NCI-H69 (cell line): ENCODE data around the gene ACTRT2.

ENCODE experiments used
- DNase-seq: peaks from one replicate; lab custom pipeline; 2025; lab: John Stamatoyannopoulos, UW

The ACTRT2 gene

GRCh38 chr1:3055051-3055450 is 33.8 kb downstream of the ACTRT2 start:
- no peak for DNase-seq

DNA sequence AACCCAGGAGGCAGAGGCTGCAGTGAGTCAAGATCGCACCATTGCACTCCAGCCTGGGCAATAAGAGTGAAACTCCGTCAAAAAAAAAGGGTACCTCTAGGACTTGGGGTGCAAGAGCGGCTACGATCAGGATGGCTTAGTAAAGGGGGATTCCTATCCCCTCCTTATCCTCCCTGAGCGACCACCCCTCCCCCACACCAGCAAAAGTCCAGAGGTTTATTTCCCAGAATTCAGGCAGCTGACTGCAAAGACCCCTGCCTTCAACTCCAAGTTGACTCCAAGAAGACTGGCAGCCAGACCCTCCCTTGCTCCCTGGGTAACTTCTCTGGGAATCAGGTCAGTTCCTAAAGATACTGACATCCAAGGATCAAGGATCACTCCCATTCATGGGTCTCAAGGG is 35.4 kb downstream of the ACTRT2 start:
- no peak for DNase-seq

DNA sequence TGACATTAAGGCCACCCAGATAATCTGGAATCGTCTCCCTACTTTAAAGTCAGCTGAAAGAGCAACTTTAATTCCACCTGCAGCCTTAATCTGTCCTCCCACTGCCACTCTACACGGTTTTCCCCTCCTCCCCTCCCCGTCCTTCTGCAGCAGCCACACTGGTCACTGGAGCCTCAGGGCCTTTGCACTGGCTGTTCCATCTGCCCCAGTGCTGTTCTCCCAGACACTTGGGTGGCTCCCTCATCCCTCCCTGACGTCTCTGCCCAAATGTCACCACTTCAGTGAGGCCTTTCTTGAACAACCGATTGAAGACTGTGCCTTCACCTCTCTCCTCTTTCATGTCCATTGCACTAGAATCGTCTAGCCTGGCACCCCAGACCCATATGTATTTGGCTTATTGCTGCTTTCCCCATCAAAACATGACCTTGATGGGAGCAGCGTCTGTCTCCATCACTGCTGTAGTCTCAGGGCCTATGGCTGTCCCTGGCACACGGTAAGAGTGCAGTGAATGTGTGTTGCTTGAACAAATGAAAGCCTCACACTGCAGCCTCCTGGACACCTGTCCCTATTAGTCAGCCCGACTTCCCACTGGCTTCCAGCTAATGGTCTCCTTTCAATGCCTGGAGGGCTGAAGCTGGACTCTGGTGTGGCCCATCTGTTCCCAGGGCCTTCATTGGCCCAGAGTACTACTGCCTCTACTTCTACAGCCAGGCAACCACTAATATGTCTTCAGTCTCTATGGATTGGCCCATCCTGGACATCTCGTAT is 37.2 kb downstream of the ACTRT2 start:
- DNase-seq, result no peak

GRCh38 chr1:3060127-3060526 is 38.9 kb downstream of the ACTRT2 start:
- DNase-seq, result no peak

- DNase-seq, result no peak
Observed at GRCh38 chr1:3060601-3061551, 39.6 kb downstream of the ACTRT2 start.

GRCh38 chr1:3061566-3061965 is 40.3 kb downstream of the ACTRT2 start:
- no peak for DNase-seq

DNA sequence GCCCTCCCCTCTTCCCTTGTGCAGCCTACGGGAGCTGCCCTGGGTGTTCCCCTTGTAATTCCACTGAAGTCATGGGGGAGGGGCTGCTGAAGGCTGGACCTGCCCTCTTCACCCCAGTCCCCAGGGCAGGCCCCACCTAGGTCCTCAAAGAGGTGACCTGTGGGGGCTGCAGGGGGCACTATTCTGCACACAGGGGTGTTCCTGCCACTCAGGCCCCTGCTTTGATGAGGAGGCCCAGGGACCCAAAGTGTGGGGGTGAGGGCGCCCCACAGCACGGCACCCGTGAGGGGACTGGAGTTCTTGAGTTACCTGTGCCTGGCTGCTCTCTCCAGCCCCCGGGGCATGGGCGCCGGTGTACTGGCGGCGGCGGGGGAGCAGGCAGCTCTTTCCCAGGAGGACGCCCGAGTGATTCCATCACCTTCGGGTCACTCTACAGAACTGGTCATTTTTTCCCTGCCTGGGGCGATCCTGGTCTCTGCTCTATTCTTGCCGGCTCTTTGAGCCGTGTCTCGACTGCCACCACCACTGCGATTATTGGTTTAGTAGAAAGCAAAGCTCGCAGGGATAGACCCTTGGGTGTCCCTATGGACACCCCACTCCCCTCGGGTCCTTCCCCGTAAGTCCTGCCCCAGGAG is 40.8 kb downstream of the ACTRT2 start:
- no peak for DNase-seq

- DNase-seq, result no peak
Observed at GRCh38 chr1:3062616-3063378, 41.5 kb downstream of the ACTRT2 start.

DNA sequence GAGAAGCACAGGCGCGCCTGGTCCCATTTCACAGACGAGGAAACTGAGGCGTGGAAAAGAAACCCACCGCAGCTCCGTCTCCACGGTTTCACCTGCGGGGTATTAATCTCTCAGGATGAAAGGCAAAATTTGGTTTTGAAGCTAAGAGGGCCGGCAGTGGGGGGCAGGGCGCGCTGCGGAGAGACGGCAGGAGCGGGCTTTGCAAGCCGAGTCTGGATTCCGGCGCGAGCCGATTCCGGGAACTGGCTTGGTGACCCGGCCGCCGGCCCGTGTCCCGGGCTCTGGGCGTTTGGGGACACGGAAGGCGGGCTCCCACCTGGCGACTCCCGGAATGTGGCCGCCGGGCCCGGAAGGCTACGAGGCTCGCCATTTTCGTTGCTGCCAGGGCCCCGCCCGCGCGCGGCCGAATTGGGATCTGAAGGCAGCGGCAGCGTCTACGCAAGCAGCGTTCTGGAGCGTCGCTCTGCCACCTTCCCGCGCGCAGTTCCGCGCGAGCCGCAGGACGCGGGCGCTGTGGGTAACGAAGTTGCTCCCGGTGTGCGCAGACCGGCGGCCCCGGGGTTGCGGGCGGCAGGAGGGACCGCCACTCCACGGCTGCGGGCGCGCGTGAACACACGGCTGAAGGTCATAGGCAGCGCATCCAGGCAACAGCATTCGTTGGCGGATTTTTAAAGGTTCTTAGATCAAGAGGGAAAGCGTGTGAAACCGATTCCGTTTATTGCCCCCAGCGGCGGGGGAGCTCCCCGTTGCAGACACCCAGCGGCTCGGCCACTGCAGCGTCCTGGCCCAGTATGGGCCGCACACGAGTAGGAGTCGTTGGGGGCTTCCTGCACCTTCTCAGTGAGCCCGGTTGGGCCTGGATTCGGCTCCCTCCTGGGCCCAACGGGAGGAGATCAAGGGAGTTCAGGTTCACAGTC is 42.4 kb downstream of the ACTRT2 start:
- DNase-seq, result no peak

- no peak for DNase-seq
Observed at GRCh38 chr1:3064296-3064850, 43.1 kb downstream of the ACTRT2 start.

- DNase-seq, result no peak
Observed at GRCh38 chr1:3064901-3065300, 43.6 kb downstream of the ACTRT2 start.

DNA sequence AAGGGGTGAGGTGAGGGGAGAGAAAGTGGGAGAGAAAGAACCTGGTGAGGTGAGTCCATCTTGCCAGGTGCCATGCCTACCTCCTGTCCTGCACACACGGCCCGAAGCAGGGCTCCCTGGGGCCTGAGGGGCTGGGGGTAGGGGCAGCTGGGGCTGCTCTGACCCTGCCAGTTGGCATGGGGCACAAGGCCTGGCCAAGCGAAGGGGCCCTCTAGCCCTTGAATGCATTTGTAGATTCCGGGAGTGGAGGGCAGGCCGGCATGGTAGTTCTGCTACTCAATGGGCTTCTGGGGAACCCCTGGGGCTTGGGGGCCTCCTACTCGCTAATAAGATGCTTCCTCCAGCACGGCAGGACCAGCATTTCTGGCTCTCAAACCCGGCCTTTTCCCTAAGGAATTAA is 44.1 kb downstream of the ACTRT2 start:
- DNase-seq, result no peak

DNA sequence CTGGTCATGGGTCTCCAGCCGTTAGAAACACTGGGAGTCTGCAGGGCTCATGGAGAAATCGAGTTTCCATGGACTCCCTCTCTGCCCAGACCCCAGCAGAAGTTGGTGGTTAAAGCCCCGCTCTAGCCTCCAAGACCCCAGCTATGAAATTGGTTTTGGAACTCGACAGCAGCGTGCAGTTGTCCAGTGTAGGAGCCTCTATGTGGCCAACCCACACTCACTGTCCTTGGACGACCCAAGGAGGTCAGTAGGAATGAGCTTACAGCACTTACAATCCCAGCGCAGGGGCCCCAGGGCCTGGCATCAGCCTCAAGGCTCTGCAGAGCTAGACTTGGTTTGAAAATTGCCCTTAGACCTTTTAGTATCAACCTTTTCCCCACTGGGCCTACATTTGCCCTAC is 44.5 kb downstream of the ACTRT2 start:
- DNase-seq, result no peak

DNA sequence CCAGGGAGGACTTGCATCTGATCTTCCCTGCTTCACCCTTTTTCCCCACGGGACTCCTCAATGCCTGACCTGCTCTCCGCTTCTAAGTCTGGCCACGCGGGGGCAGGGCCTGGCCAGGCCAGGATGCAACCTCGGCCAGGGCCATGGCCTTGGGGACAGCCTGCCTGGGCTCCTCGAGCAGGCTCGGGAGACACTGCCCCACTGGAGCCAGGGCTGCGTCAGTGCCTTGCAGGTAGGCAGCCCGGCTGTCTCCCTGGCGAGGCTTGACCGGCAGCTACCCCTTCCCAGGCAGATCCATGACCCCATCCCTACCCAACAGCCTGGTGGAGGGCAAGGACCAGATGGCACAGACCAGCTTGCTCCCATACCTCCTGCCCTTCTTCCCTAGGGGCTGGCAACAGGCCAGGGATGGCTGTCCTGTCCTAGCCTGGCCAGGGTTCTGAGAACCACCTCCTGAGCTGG is 45.0 kb downstream of the ACTRT2 start:
- DNase-seq, result no peak

DNA sequence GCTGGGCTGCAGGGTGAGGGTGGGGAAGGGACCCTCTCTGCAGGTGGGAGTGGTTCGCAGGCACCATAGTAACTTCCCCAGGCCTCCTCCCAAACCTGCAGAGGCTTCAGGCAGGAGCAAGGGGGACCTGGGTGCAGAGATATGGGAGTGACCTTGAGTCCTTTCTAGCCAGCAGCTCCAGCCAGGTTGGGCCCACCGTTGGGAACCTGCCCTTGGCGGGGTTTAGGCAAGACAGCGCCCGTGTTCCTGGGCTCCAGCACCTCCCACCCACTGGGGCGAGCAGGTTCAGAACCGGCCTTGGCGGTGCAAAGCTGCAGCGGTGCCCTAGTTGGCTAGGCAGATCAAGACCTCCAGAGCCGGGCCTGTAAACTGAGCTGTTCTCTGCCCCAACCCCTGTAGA is 45.6 kb downstream of the ACTRT2 start:
- no peak for DNase-seq

DNA sequence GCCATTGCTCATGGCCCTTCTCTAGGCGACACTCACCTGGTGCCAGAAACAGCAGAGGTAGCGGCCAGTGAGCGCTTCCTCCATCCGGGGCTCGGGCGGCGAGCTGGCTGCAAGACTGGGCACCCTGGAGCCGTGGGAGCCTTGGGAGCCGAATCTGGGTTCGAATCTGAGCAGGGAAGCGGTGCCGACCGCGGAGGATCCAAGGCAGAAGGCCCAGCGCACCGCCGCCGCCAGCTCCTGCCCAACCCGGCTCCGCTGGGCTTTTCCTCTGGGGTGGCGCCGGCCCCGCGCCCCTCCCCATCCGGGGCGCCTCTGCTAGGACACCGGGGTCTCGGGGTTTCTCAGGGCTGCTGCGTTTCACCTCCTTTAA is 46.0 kb downstream of the ACTRT2 start:
- DNase-seq, result no peak

DNA sequence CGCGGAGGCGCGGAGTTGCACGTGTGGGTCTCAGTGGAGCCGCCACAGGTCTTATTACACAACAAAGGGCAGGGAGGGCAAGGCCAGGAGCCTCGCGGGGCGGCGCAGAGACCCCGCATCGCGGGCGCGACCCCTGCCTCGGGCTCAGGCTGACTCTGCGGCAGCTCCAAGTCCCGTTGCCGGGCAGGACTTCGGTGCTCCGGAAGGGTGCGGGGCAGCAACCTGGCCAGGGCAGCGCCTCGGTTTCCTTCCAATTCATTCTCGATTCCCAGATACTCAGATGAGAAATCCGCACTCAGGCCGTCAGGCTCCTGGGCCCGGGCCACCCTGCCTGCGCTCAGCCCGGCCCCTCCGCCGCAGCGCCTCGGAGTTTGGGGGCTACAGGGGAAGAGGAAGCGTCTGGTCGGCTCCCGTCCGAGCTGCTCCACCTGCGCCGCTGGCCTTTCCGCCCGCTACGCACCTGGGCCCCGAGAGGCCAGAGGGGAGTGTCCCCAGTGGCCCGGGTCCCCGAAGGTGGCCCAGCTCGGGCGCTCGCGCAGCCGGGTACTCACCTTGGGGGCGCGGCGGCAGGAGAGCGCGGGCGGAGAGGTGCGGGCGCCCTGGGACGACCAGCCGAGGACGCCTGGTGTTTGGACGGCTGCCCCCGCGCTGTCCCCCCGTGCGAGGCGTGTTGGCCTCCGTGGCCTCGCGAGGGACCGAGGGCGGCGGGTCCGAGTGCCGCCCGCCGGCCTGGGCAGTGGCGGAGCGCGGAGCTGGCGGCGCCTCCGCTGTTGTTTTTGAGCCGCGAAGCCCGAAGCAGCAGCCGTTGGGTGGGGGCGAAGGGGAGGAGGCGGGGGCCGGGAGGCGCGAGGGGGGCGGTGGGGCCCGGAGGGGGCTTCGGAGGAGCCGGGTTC is 46.6 kb downstream of the ACTRT2 start:
- no peak for DNase-seq

DNA sequence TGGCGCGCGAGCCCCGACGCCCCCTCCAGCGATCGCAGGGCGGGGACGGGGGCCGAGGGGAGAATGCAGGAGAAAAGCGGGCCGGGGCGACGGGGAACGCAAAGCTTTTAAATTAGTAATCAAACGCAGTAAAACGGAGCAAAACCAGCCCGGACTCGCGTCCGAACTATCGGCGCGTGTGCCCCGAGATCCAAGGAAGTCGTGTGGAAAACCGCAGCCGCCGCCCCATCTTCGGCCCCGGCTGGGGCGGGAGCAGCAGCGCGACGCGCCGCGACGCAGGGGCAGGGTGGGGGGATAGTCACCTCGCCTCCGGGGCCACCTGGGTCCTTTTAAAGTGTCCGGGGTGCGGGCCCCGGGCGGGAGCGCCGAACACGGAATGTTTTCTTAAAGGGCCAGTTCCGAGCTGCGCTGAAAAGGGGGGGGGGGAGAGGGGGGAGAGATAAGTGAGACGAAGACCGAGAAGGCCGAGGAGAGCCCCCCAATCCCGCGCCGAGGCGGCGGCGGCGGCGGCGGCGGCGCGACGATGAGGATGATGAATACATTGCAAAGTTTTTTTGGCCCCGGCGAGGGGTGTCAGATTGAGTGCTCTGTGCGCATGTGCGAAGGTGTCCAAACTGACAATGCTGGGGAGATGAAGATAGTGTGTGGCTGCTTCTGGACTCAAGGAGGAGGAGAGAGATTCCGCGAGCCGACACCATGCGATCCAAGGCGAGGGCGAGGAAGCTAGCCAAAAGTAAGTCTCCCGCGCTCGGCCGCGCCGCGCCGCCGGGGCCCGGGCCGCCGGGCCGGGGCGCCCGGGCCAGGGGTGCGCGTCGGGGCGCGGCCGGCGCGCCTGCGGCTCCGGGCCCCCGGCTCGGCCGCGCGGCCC is 47.5 kb downstream of the ACTRT2 start, which contains the start of gene PRDM16:
Gene PRDM16, plus strand, starts transcription at position 640 of the 868 bp plus-strand sequence. Its CDS starts 57 bp downstream, at position 697.
- DNase-seq, result peak; percentile 2
